Adrenal gland (tissue), 12 donors: Measurements from ENCODE around the gene AP3M1. TPM values are rescaled to one million over a fixed set of nuclear protein-coding genes. Genes with fewer than 3 reads are reported as not detected.

Experiments used
- DNase-seq, 7 donors: peaks; one replicate each; pipeline ENCODE4 v3.0.0-alpha.2; 2019 to 2020
- H3K27ac ChIP-seq, 5 donors: fragments of 200-600 bp; sonication (generic) in 4 of 5; 1 replicate in 3 of 5; 2 replicates in 2 of 5; pipeline versions ENCODE4 v1.5.1 to v1.8.0; 2016 to 2020; ENCODE audit warnings: mild to moderate bottlenecking in 1 of 5
- H3K27me3 ChIP-seq: fragments of 200-600 bp; 2 replicates; pipeline ENCODE4 v1.8.0; 2021
- H3K36me3 ChIP-seq, 2 donors: fragments of 200-600 bp; replicated peaks in 1 of 2; 1 replicate in 1 of 2; 2 replicates in 1 of 2; pipeline versions ENCODE4 v1.5.1 to v1.8.0; 2018 to 2022
- H3K4me1 ChIP-seq, 2 donors: fragments of 200-600 bp; replicated peaks in 1 of 2; 1 replicate in 1 of 2; 2 replicates in 1 of 2; pipeline versions ENCODE4 v1.5.1 to v1.8.0; 2018 to 2021
- H3K4me3 ChIP-seq, 4 donors: fragments of 200-600 bp; sonication (generic) in 3 of 4; one replicate each; pipeline ENCODE4 v1.5.1; 2016 to 2018
- H3K9me3 ChIP-seq, 3 donors: fragments of 200-600 bp; sonication (generic) in 1 of 3; replicated peaks in 1 of 3; 1 replicate in 2 of 3; 2 replicates in 1 of 3; pipeline versions ENCODE4 v1.5.1 to v1.8.0; 2016 to 2021
- POLR2A ChIP-seq, 2 donors: fragments of 450-650 bp; IDR thresholded peaks; one replicate each; pipeline ENCODE4 v1.6.1; 2017; ENCODE audit warnings: antibody characterized with exemption in 2 of 2, mild to moderate bottlenecking in 2 of 2, moderate library complexity in 1 of 2
- WGBS, 4 donors: extraction: QIAGEN DNeasy Blood & Tissue Kit in 2 of 4; methylation state at CpG; one replicate each; pipeline versions ENCODE4 v1.1.5 to v1.1.7; 2013 to 2017; 5-methylcytosine and 5-hydroxymethylcytosine counted together
- intact Hi-C, 2 donors: fragments of 100-400 bp; cut with DNase I; formaldehyde crosslinking; loops; one replicate each; pipeline versions ENCODE4 v1.14.1 to v1.15.0; 2022 to 2023
- polyA plus RNA-seq, 3 donors: library from polyadenylated mRNA; stranded (reverse); fragments of 200-250 nt in 2 of 3; fragments of 350-450 nt in 1 of 3; fragmentation: Illumina TruSeq in 1 of 3; extraction: RNeasy Lipid Tissue Mini Kit (QIAGEN cat#74804) in 1 of 3; gene quantifications; one replicate each; pipeline ENCODE4 v1.2.3, GENCODE V29; 2013 to 2014
- total RNA-seq, 9 donors: library from RNA; depleted of rRNA in 4 of 9; stranded (reverse); fragments of >200 nt in 4 of 9; fragments of 120-200 nt in 1 of 9; fragmentation: NEBNext Ultra II Directional in 1 of 9; extraction: Animal tissue kit (Norgen Biotek cat#: 25700) in 1 of 9; gene quantifications; one replicate each; pipeline versions ENCODE4 v1.1.0 to v1.2.4, GENCODE V29; 2013 to 2023
- TF ChIP-seq, protein P1 (sequence below), 6 experiments: fragments of 450-650 bp in 4 of 6; fragments of 200-600 bp in 2 of 6; sonication (generic) in 1 of 6; IDR thresholded peaks; 1 replicate in 5 of 6; 2 replicates in 1 of 6; pipeline versions ENCODE4 v1.5.1 to v1.8.0; 2016 to 2021; ENCODE audit warnings: antibody characterized with exemption in 6 of 6, mild to moderate bottlenecking in 2 of 6, moderate library complexity in 1 of 6
- donor health status: healthy with polysubstance abuse.
- donor health status: Bipolar disorder and iron deficiency.
- donor health status: DM: yes; HTN: yes; CAD: no.
- donor health status: DM: no; HTN: no; CAD: no.
- donor health status: DM: no; HTN: no; CAD: no.
- donor health status: DM: yes; HTN: yes; CAD: no.

AP3M1 gene
- total and polyA plus RNA-seq, 12 donors, result 6.1 to 79.7 (median 38.0) TPM

- intact Hi-C loops, result loop anchor here (5.0 to 10.0 kb wide), 2 partner anchors 194 to 196 kb away; no protein-coding TSS in a partner anchor
- peaks cover 0 to 18% of the 10 kb centered on the region in 2 donors for H3K36me3 ChIP-seq
- DNase-seq, result peak; percentile 24 to 68 (median 36)
- TF ChIP-seq, protein P1, sequence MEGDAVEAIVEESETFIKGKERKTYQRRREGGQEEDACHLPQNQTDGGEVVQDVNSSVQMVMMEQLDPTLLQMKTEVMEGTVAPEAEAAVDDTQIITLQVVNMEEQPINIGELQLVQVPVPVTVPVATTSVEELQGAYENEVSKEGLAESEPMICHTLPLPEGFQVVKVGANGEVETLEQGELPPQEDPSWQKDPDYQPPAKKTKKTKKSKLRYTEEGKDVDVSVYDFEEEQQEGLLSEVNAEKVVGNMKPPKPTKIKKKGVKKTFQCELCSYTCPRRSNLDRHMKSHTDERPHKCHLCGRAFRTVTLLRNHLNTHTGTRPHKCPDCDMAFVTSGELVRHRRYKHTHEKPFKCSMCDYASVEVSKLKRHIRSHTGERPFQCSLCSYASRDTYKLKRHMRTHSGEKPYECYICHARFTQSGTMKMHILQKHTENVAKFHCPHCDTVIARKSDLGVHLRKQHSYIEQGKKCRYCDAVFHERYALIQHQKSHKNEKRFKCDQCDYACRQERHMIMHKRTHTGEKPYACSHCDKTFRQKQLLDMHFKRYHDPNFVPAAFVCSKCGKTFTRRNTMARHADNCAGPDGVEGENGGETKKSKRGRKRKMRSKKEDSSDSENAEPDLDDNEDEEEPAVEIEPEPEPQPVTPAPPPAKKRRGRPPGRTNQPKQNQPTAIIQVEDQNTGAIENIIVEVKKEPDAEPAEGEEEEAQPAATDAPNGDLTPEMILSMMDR (IDR thresholded peaks at IDR 0.05), result peak; percentile 33 to 74 (median 66)
- TF ChIP-seq POLR2A (IDR thresholded peaks at IDR 0.05), result no peak
- no peak overlapping the region for H3K27ac ChIP-seq
- no peaks in the 10 kb centered on the region for H3K9me3 ChIP-seq
- no peaks in the 10 kb centered on the region for H3K27me3 ChIP-seq
- 43 to 50% (median 48%) methylated on average over 4 of the region's 4 CpGs for WGBS, 4 donors
- no peaks in the 10 kb centered on the region for H3K4me1 ChIP-seq
- no peak overlapping the region for H3K4me3 ChIP-seq
These were observed 69.3 kb downstream of the AP3M1 start for GRCh38 chr10:74081192-74081803.

DNA sequence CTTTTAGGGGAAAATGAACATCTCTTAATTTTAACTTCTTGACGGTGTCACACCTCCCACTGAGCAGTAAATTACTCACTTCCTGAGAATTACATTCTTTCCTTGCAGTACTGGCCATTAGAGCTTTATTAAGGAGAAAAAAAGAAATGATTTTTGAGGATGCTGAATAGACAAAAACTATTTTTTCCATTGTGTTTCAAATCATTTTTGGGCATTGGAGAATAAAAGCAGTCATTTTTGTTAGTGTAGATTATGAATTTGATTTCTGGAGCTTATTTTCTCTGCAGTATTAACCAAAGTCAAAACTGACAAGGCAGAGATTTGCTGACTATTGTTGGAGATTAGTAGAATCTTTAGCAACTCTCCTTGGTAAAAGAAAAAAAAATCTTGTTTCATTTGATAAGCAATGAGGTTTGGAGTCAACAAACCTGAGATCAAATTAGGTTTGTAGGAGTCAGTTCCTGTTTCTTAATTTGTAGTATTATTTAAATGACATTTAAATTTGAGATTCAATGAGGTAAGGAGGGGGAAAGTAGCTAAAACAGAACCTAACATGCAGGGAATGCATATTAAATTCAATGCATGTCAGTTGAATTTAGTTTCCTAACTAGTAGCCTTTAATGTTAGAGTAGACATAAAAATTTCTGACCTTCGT lies 70.6 kb downstream of the AP3M1 start:
- H3K27me3 ChIP-seq, result no peaks in the 10 kb centered on the region
- WGBS, 4 donors, result 69 to 73% (median 70%) methylated on average over 2 of the region's 2 CpGs
- no peaks in the 10 kb centered on the region for H3K4me1 ChIP-seq
- intact Hi-C loops, result loop anchor here (5.0 to 10.0 kb wide), 2 partner anchors 193 to 195 kb away; no protein-coding TSS in a partner anchor
- H3K9me3 ChIP-seq, result no peaks in the 10 kb centered on the region
- H3K36me3 ChIP-seq, result peaks cover 0 to 14% of the 10 kb centered on the region in 2 donors
- no peak for DNase-seq
- no peak overlapping the region for H3K27ac ChIP-seq
- no peak overlapping the region for H3K4me3 ChIP-seq
- TF ChIP-seq, protein P1 (IDR thresholded peaks at IDR 0.05), result no peak
- no peak for TF ChIP-seq POLR2A (IDR thresholded peaks at IDR 0.05)

DNA sequence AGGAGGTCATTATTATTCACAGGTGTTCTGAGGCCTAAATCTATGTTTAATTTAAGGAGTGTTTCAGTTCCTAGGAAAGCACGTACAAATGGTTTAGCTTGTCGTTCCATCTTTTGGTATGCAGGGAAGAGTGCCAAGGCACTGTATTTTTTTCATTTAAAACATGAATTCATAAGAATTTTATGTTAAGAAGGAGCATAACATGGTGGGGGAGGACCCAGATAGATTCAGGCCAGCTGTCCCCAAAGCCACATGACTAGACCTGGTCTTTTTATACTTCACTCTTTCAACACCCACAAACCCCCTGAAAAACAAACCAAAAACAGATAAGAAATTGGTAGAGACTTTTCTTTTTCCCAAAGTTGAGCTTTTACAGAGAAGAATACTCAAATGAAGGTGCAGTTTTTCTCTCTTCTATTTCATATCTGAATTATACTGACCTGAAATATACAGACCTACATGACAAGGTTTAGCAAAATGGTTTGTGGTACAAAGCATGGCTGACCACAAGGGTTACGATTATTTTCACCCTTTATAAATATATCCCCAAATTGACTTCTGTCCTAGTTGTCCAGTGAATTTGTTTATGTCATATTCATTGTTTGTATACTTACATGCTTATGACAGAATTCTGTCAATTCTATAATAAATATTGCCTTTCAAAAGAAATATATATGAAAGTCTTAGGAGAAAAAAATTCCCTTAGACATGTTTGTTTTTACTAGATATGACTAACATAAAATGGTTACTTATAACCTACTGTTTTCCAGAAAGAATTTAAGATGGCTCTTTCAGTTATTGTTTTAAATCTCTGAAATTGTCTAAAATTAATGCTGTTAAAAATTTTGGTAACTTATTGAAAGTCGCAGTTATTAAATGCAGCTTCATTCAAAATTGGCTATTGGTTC lies 71.3 kb downstream of the AP3M1 start:
- intact Hi-C loops, result no loop called here
- Histone ChIP-seq H3K36me3 (peaks cover 0 to 19% of the 10 kb centered on the region in 2 donors), H3K4me1 (no peaks in the 10 kb centered on the region), H3K4me3 (no peak overlapping the region), H3K27ac (no peak overlapping the region), H3K27me3 (no peaks in the 10 kb centered on the region), H3K9me3 (no peaks in the 10 kb centered on the region)
- TF ChIP-seq, protein P1 (IDR thresholded peaks at IDR 0.05), result no peak
- TF ChIP-seq POLR2A (IDR thresholded peaks at IDR 0.05), result no peak
- 78 to 85% (median 83%) methylated on average over 4 of the region's 4 CpGs for WGBS, 4 donors
- DNase-seq, result no peak

GRCh38 chr10:74078037-74078436 lies 72.6 kb downstream of the AP3M1 start:
- Histone ChIP-seq H3K4me1 (no peaks in the 10 kb centered on the region), H3K4me3 (no peak overlapping the region), H3K27ac (no peak overlapping the region), H3K36me3 (peaks cover 0 to 16% of the 10 kb centered on the region in 2 donors), H3K9me3 (no peaks in the 10 kb centered on the region), H3K27me3 (no peaks in the 10 kb centered on the region)
- TF ChIP-seq POLR2A (IDR thresholded peaks at IDR 0.05), result no peak
- TF ChIP-seq, protein P1 (IDR thresholded peaks at IDR 0.05), result no peak
- intact Hi-C loops, result no loop called here
- no peak for DNase-seq
- WGBS, 4 donors, result 70 to 85% (median 81%) methylated on average over 1 of the region's 1 CpG
